MV-4-11 (cell line): Measurements from ENCODE around the gene DOK3.
A peak's percentile ranks its signal among the peaks of the same experiment; 100 is the strongest.
"Not testable (repeated sequence)": the region's sequence is repeated elsewhere in the genome, so short reads cannot be mapped to it uniquely, and the experiment has no call there.

Experiments
- DNase-seq: peaks from one replicate; lab custom pipeline; 2025; lab: John Stamatoyannopoulos, UW

The DOK3 gene

DNA sequence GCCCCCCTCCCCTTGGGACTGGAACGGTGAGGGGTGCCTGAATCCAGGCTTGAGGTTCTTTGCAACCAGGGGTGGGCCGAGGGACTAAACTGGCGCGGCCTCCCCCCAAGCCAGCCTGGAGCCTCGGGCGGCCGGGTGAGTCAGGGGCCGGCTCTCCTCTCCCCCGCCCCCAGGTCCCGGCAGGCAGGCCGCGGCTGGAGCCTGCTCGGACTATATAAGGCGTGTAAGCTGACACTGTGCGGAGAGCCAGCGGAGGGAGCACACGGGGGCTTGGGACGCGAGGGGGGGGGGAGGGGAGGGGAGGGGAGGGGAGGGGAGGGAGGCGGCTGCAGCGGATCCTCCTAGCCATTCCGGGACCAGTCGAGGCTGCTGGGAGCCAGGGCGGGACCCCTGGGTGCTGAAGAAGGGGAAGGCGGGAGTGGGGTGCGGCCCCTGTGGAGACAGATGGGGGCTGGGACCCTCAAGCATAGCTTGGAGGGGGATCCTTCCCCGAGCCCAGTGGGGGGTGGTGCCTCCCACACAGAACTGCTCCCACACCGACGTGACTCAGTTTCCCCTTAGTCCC, 12.8 kb downstream of the DOK3 start:
- peak; percentile 32 for DNase-seq

DNA sequence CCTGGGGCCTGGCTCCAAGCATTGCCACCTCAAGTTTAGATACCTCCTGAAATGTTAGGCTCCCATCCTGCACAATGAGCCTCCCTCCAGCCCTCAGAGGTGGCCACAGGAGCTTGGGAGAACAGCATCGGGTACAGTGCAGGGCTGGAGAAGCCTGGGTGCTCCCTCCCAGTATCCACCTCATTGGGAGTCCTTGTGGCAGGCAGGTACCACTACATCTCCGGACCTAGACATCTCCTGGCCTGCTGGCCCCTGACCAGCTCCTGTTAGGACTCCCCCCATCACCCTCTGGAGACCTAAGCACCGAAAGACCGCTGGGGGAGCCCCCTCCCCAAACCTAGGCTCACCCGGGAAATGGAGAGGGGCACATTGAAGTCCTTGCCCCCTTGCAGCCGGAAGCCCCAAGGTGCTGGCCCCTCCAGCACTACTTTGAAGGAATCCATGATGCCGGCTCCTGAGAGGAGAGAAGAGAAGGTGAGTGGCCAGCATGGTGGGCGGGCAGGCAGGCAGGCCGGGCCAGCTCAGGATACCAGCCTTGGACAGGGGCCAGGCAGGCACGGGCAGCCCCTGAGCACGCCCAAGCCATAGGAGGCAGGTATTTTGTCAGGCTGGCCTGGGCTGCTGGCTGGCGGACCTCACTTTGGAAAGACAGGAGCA, 13.4 kb downstream of the DOK3 start:
- no peak for DNase-seq

DNA sequence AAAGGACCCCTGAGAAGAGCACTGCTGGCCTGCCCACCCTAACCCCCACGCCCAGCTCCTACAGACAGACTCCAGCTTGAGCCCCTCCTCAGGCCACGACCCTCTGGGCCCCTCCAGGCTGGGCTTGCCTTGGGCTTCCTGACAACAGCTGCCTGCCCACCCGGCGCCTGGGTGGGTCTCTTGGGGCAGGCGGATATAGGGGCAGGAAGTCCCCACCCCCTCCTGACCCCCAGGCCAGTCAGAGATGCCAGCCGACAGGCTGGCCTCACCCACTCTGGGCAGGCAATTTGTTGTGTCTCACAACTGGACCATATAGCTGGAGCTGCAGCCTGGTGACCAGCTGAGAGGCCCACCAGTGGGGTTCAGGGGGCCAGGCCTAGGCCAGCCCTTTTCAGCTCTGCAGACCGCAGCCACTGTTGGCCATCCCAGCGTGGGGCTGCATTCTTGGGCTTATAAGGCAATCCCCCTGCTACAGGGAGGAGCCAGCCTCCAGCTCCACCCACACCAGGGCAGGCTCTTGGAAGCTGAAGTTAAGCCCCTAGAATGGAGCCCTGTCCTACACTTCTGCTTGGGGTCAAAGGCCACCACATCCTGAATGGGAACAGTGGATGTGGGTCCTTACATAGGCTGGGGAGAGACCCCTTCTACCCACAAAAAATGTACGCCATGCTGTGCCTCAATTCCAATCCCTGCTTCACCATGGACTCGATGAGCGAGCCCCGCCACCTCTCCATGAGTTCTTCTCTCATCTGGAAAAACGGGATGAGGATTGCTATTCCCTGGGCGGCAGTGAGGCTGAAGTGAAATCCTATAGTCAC, 14.2 kb downstream of the DOK3 start:
- peak; percentile 61 for DNase-seq

DNA sequence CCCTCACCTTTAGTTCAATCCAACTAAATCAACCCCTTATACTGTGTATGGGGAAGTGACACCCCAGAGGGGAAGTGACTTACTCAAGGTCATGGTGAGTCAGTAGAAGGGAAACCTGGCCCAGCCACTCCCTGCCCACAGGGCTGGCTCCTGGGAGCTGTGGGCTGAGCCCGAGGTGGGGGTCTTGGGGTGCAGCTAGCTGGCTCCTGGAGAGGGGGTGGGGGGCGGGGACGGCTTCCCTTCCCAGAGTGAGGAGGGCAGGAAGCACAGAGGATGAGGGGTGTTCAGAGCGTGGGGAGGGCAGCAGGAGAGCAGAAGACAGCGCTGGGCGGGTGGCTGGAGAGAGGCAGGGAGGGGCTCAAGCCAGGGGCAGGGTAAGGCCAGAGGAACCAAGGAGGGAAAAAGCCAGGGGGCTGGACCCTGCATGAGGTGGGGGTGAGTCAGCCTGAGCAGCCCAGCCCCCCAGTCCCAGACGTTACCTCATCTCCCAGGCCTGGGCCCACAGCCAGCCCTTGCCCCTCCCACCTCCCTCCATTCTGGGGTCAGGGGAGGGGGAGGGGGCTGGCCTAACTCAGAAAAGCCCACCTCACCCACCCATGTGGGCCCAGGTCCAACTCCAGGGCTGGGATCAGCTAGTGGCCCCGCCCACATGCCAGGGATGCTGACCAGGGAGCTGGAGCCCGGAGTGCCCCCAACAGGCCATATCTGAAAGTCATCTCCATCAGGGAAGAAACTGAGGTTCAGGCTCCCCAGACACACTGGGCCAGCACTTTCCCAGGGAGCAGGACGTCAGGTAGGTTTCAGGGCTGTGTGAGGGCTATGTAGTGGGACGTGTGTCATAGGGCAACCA, 15.1 kb downstream of the DOK3 start:
- DNase-seq = peak; percentile 91

DNA sequence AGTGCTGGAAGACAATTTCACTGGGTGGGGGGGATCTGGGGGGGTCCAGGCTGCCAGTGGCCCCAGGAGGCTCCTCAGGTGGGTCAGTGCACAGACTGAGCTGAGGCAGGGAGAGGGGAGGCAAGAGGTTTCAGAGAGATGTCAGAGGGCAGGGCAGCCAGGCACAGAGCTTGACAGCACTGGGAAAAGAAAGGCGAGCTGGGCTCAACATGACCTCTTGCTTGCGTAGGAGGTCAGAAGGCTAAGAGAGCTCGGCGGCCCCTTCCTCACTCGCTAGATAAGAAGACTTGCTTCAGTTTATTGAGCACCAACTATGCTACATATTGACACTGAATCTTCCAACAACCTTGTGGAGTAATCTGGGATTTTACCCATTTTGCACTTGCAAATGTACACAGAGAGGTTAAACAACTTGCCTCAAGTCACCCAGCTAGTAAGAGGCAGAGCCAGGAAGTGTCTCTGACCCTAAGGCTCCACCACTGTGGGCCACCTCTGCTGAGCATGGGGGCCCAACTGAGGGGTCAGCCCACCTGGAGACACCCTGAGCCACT, 15.8 kb downstream of the DOK3 start:
- DNase-seq = no peak

DNA sequence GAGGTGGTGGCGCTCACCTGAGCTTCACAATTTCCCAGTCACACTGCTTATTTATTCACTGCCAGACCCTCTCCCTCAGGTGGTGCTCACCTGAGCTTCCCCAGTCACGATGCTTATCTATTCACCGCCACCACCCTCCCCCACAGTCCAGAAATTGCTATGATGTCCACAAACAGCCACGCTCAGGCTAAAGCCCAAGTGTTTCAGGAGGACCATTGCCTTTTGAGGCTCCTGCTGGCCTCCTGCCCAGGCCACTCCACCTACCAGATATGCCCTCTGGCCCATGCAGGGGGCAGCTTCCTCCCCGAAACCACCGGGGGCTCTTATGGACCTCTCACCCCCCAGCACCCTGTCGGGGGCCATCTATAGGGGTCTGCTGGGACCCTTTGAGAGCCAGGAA, 16.8 kb downstream of the DOK3 start:
- no peak for DNase-seq

DNA sequence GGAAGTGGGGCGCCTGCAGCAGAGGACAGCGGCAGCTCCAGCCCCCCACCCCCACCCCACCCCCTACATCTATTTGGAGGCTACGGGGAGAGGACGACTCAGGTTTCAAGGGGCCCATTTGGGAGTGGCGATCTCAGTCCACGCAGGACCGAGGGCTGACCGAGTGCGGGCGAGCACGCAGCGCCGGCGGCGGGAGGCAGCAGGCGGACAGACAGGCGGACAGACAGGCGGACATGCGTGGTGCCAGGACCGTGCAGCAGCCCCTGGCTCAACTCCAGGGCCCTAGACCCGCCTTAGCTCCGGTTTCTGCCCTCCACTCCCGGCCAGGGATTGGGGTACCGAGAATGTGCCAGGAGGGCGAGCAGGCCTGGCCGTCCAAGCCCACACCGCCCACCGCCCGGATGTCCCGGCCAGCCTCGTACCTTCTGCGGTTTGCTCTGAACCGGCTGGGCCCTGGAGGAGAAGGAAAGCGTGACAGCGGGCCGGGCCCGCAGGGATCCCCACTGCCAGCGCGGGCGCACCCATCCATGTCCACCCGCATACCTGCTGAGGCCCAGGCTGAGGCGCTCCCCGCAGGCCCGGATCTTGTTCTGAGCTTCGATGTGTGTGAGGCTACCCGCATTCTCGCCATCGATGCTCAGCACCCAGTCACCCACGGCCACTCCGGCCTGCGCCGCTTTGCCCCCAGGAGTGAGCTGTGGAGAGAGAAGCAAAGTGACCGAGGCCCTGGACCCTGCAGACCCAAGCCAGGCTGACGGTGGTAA, 17.5 kb downstream of the DOK3 start:
- no peak for DNase-seq

DNA sequence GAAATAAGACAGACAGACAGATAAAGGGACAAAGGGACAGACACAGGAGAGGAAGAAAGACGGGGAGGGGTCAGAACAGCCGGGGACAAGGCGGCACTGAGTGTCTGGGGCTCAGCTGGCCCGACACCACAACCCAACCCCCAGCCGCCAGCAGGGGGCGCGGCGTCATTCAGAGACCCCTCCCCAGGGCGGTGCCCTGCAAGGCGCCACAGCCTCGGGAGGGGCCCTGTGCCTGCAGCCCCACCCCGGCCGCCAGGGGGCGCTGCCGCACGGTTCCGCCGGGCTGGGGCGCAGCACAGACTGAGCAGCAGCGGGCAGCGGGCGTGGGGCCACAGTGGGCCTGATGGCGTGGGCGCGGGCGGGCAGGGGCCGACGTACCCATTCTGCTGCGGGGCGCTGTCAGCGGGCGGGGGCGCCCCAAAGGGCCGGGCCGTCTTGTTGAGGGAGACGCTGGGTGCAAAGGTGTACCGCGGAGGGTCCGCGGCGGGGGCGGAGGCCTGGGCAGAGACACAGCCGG, 18.1 kb downstream of the DOK3 start:
- no peak for DNase-seq

DNA sequence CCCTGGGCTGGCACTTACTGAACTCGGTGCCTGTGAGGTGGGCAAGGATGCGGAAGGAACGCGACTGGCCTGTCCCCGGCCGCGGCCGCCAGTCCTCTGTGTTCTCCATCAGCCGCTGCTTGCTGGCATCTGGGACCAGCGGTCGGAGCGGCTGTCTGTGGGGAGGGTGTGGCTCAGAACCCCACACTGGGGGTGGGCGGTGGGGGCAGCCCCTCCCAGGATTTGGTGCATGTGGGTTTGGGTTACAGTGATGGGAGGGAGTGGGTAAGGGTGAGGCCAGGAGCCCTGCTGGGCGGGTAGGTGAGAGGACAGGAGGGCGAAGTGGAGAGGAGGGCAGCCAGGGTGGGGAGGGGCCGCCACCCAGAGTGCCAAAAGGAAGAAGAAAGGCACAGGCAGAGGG, 18.6 kb downstream of the DOK3 start:
- DNase-seq = no peak

DNA sequence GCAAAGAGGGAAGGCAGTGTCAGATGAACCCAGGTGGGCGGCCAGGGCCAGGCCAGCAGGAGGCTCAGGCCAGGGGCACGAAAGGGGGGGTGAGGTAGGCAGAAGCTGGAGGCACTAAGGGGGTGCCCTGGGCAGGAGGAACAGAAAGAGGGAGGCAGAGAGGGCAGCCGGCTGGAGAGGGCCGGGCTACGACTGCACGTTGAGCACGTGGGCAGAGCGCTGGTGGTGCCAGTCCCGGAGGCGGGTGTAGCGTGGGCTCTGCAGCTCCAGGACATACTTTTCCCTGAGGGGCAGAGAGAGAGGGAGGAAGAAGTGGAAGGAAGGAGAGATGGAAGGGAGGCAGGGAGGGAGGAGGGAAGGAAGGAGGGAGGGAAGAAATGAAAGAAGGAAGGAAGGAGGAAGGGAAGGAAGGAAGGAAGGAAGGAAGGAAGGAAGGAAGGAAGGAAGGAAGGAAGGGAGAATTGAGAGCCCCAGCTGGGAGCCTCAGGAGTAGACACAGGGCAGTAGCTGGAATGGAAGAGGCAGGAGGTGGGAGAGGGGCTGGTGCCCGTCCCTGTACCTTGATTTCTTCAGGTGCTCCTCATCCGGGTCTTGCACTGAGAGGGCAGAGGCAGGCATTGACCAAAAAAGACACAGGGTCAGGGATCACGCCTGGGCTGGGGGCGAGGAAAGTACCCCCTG, 19.2 kb downstream of the DOK3 start:
- no peak for DNase-seq

DNA sequence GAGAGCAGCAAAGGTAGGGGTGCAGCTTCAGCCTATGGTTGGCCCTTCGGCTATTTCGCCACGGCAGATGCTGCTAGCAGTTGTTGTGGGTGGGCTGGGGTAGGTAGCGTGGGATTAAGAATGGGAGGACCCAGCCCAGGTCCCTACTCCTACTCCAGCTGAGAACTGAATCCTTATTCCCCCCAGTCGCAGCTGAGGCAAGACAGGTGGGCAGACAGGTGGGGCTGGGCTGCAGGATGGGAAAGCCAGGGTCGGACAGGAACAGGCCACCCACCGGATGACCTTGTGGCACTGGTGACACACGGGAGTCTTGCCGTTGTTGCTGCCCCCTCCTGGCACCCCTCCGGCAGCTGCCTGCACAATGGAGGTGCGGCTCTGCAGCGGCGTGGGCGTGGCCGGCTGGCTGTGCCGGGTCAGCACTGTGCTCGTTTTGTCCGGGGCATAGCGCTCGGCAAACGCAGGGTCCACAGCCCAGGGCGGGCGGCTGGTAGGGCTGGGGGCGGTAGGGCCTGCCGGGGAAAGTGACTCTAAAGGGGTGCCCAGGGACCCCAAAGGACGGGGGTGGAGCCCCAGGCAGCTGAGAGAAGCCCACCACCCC, 20.4 kb downstream of the DOK3 start:
- DNase-seq = no peak

DNA sequence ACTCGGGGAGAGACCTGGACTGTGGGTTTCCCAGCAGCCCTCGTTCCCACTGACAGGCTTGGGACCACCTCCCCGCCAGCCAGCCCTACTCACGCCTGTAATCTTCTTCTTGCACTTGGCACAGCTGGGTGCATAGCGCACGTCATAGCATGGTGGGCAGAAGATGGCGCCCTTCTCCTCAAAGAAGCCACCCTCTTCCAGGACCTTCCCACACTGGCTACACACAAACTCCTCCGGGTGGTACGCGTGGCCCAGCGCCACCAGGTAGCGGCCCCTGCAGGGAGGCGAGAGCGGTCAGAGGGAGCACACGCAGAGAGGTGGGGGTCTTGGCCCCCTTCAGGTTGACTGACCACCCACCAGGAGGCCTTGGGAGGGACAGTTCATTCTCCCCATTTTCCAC, 21.7 kb downstream of the DOK3 start:
- no peak for DNase-seq

DNA sequence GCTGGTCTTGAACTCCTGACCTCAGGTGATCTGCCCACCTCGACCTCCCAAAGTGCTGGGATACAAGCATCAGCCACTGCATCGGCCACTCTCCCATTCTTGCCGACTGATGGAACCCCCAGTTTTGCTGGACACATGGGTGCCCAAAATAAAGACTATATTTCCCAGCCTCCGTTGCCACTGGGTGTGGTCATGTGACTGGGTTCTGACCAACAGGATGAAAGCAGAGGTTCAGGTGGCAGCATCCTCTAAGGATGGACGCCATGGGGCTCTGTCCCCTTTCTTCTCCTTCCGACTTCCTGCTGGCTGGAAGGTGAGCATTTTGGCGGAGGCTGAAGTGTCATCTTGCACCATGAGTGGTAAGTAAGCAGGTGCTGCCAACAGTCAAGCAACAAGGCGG, 22.5 kb downstream of the DOK3 start:
- DNase-seq = no peak

DNA sequence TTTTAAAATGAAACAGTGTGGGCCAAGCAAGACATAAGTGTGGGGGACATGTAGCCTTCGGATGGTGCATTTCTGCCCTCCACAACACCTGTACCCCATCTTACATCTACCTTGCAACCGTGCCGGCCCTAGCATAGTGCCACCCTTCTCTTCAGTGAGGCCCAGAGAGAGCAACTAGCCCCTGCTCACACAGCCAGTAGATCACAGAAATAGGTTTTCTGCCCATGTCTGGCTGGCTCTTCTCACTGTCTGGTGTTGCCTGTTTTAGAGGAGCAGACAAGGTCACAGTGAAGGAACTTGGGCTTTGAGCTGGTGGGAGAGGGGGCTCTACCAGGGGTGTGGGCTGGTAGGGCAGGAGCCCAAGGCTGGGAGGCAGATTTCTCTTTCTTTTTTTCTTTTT, 23.4 kb downstream of the DOK3 start:
- DNase-seq = no peak

DNA sequence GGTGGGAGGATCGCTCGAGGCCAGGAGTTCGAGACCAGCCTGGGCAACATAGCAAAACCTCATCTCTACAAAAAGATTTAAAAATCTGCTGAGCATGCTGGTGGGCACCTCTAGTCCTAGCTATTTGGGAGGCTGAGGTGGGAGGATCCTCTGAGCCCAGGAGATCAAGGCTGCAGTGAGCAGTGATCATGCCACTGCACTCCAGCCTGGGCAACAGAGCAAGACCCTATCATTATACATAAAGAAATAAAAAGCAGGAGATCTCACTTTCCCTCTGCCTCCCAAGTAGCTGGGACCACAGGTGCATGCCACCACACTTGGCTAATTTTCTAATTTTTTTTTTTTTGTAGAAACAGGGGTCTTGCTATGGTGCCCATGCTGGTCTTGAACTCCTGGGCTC, 23.9 kb downstream of the DOK3 start:
- DNase-seq = not testable (repeated sequence)

DNA sequence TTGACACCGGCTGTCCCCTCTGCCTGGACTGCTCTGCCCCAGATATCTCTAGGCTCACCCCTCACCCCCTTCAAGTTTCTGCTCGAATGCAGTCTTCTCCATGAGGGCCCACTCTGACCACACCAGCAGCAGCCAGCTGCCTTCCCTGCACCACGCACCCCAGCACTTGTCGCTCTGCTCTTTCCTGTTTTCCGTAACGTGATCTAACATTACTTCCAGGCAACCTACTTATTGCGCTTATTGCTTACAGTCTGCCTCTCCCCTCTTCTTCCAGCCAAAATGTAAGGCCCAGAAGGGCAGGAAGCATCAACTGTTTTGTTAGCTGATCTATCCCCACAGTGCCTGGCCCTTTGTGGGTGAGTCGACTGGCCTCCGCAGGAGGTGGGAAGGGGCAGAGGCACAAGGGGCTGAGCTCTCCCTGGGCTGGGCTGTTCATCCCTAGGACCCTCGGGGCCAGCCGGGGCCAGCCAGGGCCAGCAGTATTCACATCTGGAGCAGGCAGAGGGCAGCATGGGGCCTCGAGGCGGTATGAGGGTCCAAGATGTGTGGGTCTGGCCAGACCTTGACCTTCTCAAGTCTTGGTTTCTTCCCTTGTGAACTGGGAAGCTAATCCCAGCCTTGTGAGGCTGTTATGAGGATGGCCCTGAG, 24.6 kb downstream of the DOK3 start:
- no peak for DNase-seq

DNA sequence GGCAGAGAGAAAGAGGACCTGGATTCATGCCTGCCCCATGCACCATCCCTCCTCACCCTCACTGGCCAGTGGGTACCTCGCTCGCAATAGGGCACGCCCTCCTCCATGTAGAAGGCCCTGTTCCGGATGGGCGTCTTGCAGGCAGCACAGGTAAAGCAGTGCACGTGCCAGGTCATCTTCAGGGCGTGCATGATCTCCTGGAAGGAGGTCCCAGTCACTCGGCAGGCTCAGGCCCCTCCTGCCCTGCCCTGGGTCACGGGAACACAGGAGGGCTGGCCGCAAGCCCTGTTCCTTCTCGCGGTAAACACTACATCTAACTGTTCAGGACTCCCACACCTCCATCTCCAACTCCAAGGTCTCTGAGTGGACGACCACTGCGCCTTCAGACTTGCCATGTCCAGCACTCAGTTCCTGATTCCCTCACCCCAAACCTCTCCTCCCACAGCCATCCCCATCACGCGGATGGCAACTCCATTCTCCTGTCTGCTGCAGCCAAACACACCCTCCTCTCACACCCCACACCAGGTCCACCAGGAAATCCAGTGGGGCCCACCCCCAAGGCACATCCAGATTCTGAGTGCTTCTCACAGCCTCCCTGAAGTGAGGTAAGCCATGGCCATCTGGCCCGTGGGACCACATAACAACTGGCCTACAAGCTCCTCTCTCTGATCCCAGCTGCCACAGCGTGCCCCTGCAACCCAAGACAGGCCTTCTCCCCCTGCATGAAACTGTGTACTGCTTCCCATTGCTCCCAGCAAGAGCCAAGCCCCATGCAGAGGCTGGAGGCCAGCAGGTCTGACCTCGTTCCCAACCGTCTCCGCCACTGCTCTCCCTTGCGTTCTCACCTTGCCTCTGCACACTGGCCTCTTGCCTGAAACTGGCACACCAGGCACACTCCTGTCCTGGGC, 25.4 kb downstream of the DOK3 start:
- no peak for DNase-seq

DNA sequence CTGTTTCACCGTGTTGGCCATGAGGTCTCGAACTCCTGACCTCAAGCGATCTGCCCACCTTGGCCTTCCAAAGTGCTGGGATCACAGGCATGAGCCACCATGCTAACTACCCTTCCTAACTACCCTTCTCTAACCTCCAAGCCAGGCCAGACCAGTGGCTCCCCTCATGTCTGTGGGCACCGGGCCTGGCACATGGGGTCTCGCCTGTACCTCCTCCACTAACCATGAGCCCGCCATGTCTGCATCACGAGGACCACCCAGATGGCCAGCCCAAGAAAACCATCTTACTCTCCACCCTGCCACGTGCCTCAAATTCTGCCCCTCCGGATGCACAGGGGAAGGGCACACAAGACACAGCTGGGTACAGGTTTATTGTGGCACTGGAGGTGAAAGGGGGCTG, 26.6 kb downstream of the DOK3 start:
- no peak for DNase-seq

DNA sequence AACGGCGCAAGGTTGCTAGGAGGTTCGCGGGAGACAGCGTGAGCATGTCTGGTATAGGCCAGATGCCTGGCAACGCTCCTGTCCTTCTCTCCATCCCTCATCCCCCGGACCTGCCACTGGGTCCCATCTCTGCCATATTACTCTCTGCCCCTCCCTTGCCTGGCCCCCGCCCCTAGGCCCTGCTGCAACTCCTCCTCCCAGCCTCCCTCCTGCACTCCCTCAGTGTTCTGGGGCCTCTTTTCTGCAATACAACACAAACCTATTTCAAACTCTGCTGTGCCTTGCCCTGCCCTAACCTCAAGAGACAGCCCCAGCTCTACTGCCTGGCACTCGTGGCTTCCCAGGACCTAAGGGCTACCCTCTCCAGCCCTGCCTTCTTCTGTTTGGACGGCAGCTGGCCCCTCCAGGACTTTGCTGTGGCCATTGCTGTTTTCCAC, 27.2 kb downstream of the DOK3 start:
- no peak for DNase-seq
